ENCODE data around the gene KIN. TPM values are rescaled to one million over a fixed set of nuclear protein-coding genes. Genes with fewer than 3 reads are reported as not detected.

Gene KIN
- total and polyA plus RNA-seq, 2 experiments from 2014 or later, result 8.5 to 31.7 TPM

DNA sequence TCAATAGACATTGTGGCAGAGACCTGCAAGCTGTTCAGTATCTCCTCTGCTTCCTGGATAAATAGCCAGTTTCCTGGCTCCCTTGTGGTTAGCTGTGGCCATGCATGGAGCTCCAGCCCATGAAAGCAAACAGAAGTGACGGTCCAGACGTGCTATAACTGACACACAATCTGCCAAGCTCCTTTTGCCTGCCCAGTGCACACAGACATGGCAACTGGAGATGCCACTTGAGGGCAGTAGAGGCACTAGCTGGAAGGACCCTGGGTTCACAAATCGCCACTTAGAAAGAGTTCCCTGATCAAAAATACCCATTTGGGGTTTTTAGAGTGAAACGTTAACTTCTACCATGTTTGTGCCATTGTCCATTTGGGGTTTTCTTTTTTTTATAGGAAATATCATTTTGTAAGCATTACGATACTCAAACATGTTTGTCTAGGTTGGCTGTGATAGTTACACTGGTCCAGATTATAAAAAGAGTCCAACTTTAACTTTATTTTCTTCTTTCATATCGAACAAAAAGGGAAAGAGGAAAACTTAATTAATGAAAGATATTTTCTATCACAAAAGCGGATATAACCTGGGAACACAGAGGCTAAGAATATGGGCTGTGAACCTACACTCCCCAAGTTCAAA is 31.3 kb downstream of the KIN start:
- no peaks in the 10 kb centered on the region for H3K4me1 Mint-ChIP-seq
- H4K20me1 ChIP-seq (replicated peaks; ENCODE audit: insufficient read depth), result no peaks in the 10 kb centered on the region
- no peak overlapping the region for H2AFZ ChIP-seq
- no peak overlapping the region for H3K27ac Mint-ChIP-seq
- no peaks in the 10 kb centered on the region for H3K9me2 ChIP-seq (ENCODE audit: insufficient read depth)
- no peak overlapping the region for H3K27ac ChIP-seq (ENCODE audit: low read depth)
- H3K4me3 ChIP-seq, result no peak overlapping the region
- H3K27me3 ChIP-seq (ENCODE audit: insufficient read depth), result no peaks in the 10 kb centered on the region
- H3K4me2 ChIP-seq, result no peak overlapping the region
- H3K27me3 Mint-ChIP-seq (ENCODE audit: insufficient read depth, low read depth, poor library complexity), result peaks cover 1% of the 10 kb centered on the region
- ATAC-seq (peak; percentile 68), DNase-seq (ENCODE audit: low spot score) (peak; percentile 53)
- H3K4me1 ChIP-seq (ENCODE audit: insufficient read depth), result no peaks in the 10 kb centered on the region
- TF ChIP-seq EZH2 (IDR thresholded peaks at IDR 0.05; ENCODE audit: low read depth, unreplicated experiment) (no peak), NANOG (IDR thresholded peaks at IDR 0.05; ENCODE audit: borderline replicate concordance) (no peak), POLR2AphosphoS5 (IDR thresholded peaks at IDR 0.05; ENCODE audit: low read depth) (no peak), JUNB (IDR thresholded peaks at IDR 0.05; ENCODE audit: unreplicated experiment) (no peak)
- TF ChIP-seq, protein P1, sequence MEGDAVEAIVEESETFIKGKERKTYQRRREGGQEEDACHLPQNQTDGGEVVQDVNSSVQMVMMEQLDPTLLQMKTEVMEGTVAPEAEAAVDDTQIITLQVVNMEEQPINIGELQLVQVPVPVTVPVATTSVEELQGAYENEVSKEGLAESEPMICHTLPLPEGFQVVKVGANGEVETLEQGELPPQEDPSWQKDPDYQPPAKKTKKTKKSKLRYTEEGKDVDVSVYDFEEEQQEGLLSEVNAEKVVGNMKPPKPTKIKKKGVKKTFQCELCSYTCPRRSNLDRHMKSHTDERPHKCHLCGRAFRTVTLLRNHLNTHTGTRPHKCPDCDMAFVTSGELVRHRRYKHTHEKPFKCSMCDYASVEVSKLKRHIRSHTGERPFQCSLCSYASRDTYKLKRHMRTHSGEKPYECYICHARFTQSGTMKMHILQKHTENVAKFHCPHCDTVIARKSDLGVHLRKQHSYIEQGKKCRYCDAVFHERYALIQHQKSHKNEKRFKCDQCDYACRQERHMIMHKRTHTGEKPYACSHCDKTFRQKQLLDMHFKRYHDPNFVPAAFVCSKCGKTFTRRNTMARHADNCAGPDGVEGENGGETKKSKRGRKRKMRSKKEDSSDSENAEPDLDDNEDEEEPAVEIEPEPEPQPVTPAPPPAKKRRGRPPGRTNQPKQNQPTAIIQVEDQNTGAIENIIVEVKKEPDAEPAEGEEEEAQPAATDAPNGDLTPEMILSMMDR (conservative IDR thresholded peaks at IDR 0.05; ENCODE audit: low read depth in 2 of 2), result peak; percentile 63 to 74
- TF ChIP-seq, protein P2, sequence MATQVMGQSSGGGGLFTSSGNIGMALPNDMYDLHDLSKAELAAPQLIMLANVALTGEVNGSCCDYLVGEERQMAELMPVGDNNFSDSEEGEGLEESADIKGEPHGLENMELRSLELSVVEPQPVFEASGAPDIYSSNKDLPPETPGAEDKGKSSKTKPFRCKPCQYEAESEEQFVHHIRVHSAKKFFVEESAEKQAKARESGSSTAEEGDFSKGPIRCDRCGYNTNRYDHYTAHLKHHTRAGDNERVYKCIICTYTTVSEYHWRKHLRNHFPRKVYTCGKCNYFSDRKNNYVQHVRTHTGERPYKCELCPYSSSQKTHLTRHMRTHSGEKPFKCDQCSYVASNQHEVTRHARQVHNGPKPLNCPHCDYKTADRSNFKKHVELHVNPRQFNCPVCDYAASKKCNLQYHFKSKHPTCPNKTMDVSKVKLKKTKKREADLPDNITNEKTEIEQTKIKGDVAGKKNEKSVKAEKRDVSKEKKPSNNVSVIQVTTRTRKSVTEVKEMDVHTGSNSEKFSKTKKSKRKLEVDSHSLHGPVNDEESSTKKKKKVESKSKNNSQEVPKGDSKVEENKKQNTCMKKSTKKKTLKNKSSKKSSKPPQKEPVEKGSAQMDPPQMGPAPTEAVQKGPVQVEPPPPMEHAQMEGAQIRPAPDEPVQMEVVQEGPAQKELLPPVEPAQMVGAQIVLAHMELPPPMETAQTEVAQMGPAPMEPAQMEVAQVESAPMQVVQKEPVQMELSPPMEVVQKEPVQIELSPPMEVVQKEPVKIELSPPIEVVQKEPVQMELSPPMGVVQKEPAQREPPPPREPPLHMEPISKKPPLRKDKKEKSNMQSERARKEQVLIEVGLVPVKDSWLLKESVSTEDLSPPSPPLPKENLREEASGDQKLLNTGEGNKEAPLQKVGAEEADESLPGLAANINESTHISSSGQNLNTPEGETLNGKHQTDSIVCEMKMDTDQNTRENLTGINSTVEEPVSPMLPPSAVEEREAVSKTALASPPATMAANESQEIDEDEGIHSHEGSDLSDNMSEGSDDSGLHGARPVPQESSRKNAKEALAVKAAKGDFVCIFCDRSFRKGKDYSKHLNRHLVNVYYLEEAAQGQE (IDR thresholded peaks at IDR 0.05; ENCODE audit: unreplicated experiment), result no peak
- H3K36me3 ChIP-seq (ENCODE audit: insufficient read depth), result peaks cover 28% of the 10 kb centered on the region
- no peaks in the 10 kb centered on the region for H3K9me3 Mint-ChIP-seq
- no peaks in the 10 kb centered on the region for H3K79me2 ChIP-seq (replicated peaks; ENCODE audit: insufficient read depth)
- H3K36me3 Mint-ChIP-seq (ENCODE audit: low read depth), result peaks cover 80% of the 10 kb centered on the region
- H3K4me3 Mint-ChIP-seq, result no peak overlapping the region
- H3F3A ChIP-seq (replicated peaks; ENCODE audit: low read depth), result no peaks in the 10 kb centered on the region

DNA sequence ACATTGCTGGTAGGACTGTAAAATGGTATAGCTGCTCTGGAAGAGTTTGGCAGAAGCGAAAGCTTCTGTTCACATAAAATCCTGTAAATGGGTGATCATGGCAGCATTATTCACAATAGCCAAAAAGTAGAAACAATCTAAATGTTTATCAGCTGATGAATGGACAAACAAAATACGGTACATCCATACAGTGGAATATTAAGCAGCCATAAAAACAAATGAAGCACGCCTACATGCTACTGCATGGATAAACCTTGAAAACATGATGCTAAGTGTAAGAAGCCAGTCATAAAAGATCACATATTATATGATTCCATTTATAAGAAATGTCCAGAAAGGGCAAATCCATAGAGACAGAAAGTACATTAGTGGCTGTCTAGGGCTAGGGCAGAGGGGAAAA is 32.7 kb downstream of the KIN start:
- H3K27ac Mint-ChIP-seq, result no peak overlapping the region
- H3K9me2 ChIP-seq (ENCODE audit: insufficient read depth), result no peaks in the 10 kb centered on the region
- ATAC-seq (no peak), DNase-seq (ENCODE audit: low spot score) (no peak)
- H4K20me1 ChIP-seq (replicated peaks; ENCODE audit: insufficient read depth), result no peaks in the 10 kb centered on the region
- H3K36me3 Mint-ChIP-seq (ENCODE audit: low read depth), result peaks cover 68% of the 10 kb centered on the region
- H3F3A ChIP-seq (replicated peaks; ENCODE audit: low read depth), result no peaks in the 10 kb centered on the region
- no peak overlapping the region for H3K4me3 ChIP-seq
- H3K4me1 Mint-ChIP-seq, result no peaks in the 10 kb centered on the region
- TF ChIP-seq, protein P3, sequence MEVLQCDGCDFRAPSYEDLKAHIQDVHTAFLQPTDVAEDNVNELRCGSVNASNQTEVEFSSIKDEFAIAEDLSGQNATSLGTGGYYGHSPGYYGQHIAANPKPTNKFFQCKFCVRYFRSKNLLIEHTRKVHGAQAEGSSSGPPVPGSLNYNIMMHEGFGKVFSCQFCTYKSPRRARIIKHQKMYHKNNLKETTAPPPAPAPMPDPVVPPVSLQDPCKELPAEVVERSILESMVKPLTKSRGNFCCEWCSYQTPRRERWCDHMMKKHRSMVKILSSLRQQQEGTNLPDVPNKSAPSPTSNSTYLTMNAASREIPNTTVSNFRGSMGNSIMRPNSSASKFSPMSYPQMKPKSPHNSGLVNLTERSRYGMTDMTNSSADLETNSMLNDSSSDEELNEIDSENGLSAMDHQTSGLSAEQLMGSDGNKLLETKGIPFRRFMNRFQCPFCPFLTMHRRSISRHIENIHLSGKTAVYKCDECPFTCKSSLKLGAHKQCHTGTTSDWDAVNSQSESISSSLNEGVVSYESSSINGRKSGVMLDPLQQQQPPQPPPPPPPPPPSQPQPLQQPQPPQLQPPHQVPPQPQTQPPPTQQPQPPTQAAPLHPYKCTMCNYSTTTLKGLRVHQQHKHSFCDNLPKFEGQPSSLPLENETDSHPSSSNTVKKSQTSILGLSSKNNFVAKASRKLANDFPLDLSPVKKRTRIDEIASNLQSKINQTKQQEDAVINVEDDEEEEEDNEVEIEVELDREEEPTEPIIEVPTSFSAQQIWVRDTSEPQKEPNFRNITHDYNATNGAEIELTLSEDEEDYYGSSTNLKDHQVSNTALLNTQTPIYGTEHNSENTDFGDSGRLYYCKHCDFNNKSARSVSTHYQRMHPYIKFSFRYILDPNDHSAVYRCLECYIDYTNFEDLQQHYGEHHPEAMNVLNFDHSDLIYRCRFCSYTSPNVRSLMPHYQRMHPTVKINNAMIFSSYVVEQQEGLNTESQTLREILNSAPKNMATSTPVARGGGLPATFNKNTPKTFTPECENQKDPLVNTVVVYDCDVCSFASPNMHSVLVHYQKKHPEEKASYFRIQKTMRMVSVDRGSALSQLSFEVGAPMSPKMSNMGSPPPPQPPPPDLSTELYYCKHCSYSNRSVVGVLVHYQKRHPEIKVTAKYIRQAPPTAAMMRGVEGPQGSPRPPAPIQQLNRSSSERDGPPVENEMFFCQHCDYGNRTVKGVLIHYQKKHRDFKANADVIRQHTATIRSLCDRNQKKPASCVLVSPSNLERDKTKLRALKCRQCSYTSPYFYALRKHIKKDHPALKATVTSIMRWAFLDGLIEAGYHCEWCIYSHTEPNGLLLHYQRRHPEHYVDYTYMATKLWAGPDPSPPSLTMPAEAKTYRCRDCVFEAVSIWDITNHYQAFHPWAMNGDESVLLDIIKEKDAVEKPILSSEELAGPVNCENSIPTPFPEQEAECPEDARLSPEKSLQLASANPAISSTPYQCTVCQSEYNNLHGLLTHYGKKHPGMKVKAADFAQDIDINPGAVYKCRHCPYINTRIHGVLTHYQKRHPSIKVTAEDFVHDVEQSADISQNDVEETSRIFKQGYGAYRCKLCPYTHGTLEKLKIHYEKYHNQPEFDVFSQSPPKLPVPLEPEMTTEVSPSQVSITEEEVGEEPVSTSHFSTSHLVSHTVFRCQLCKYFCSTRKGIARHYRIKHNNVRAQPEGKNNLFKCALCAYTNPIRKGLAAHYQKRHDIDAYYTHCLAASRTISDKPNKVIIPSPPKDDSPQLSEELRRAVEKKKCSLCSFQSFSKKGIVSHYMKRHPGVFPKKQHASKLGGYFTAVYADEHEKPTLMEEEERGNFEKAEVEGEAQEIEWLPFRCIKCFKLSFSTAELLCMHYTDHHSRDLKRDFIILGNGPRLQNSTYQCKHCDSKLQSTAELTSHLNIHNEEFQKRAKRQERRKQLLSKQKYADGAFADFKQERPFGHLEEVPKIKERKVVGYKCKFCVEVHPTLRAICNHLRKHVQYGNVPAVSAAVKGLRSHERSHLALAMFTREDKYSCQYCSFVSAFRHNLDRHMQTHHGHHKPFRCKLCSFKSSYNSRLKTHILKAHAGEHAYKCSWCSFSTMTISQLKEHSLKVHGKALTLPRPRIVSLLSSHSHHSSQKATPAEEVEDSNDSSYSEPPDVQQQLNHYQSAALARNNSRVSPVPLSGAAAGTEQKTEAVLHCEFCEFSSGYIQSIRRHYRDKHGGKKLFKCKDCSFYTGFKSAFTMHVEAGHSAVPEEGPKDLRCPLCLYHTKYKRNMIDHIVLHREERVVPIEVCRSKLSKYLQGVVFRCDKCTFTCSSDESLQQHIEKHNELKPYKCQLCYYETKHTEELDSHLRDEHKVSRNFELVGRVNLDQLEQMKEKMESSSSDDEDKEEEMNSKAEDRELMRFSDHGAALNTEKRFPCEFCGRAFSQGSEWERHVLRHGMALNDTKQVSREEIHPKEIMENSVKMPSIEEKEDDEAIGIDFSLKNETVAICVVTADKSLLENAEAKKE (CRISPR knock-in tag; IDR thresholded peaks at IDR 0.05), result no peak
- TF ChIP-seq, protein P4, sequence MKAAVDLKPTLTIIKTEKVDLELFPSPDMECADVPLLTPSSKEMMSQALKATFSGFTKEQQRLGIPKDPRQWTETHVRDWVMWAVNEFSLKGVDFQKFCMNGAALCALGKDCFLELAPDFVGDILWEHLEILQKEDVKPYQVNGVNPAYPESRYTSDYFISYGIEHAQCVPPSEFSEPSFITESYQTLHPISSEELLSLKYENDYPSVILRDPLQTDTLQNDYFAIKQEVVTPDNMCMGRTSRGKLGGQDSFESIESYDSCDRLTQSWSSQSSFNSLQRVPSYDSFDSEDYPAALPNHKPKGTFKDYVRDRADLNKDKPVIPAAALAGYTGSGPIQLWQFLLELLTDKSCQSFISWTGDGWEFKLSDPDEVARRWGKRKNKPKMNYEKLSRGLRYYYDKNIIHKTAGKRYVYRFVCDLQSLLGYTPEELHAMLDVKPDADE (IDR thresholded peaks at IDR 0.05), result no peak
- H3K27me3 ChIP-seq (ENCODE audit: insufficient read depth), result no peaks in the 10 kb centered on the region
- no peaks in the 10 kb centered on the region for H3K9me3 Mint-ChIP-seq
- H3K79me2 ChIP-seq (replicated peaks; ENCODE audit: insufficient read depth), result no peaks in the 10 kb centered on the region
- no peaks in the 10 kb centered on the region for H3K4me1 ChIP-seq (ENCODE audit: insufficient read depth)
- H3K4me3 Mint-ChIP-seq, result no peak overlapping the region
- H3K36me3 ChIP-seq (ENCODE audit: insufficient read depth), result peaks cover 25% of the 10 kb centered on the region
- H2AFZ ChIP-seq, result no peak overlapping the region
- H3K27ac ChIP-seq (ENCODE audit: low read depth), result no peak overlapping the region
- H3K27me3 Mint-ChIP-seq (ENCODE audit: insufficient read depth, low read depth, poor library complexity), result peaks cover 1% of the 10 kb centered on the region
- no peak overlapping the region for H3K4me2 ChIP-seq

Data from GM23338 (cell line).